Common myeloid progenitor, CD34-positive (primary cell): ENCODE results near the gene STAM.
A peak's percentile ranks its signal among the peaks of the same experiment; 100 is the strongest.

ENCODE experiments used
- CTCF ChIA-PET: fragments of 350-600 bp; sonication (Branson Sonifier 250); formaldehyde crosslinking; loops from one replicate; lab custom pipeline; 2021; ENCODE audit warnings: antibody characterized with exemption; lab: Charles Lee
- POLR2A ChIA-PET: fragments of 350-600 bp; sonication (Branson Sonifier 250); formaldehyde crosslinking; loops from one replicate; lab custom pipeline; 2021; ENCODE audit warnings: antibody characterized with exemption; lab: Charles Lee
- DNase-seq, 3 donors: peaks; one replicate each; pipeline versions ENCODE4 v3.0.0 to v3.0.0-alpha.2; 2013
- H3K27ac ChIP-seq, 2 experiments: 1 replicate in 1 of 2; 2 replicates in 1 of 2; pipeline ENCODE4 v1.7.0; 2013; ENCODE audit warnings: inconsistent platforms in 2 of 2, low read length in 2 of 2, mild to moderate bottlenecking in 2 of 2, low read depth in 1 of 2, moderate library complexity in 1 of 2; ENCODE audit not compliant: severe bottlenecking in 2 of 2, insufficient read depth in 1 of 2, poor library complexity in 1 of 2
- H3K27me3 ChIP-seq, 5 experiments: replicated peaks in 2 of 5; 1 replicate in 3 of 5; 2 replicates in 2 of 5; pipeline versions ENCODE4 v1.6.1 to v1.7.0; 2013; ENCODE audit warnings: low read length in 4 of 5, mild to moderate bottlenecking in 2 of 5, moderate library complexity in 2 of 5, inconsistent platforms in 1 of 5; ENCODE audit not compliant: insufficient read depth in 5 of 5, control insufficient read depth in 4 of 5
- H3K36me3 ChIP-seq, 4 experiments: 1 replicate in 2 of 4; 2 replicates in 2 of 4; pipeline versions ENCODE4 v1.6.1 to v1.7.0; 2013; ENCODE audit warnings: low read length in 3 of 4, control low read depth in 1 of 4, mild to moderate bottlenecking in 1 of 4; ENCODE audit not compliant: control insufficient read depth in 4 of 4, insufficient read depth in 4 of 4
- H3K4me1 ChIP-seq, 4 experiments: 1 replicate in 3 of 4; 2 replicates in 1 of 4; pipeline versions ENCODE4 v1.6.1 to v1.7.1; 2013; ENCODE audit warnings: low read length in 3 of 4, mild to moderate bottlenecking in 3 of 4, control low read depth in 1 of 4, inconsistent platforms in 1 of 4, moderate library complexity in 1 of 4; ENCODE audit not compliant: control insufficient read depth in 4 of 4, insufficient read depth in 4 of 4; ENCODE audit errors: control extremely low read depth in 1 of 4
- H3K4me3 ChIP-seq, 7 experiments: 1 replicate in 4 of 7; 2 replicates in 3 of 7; pipeline versions ENCODE4 v1.5.1 to v1.7.0; 2013; ENCODE audit warnings: mild to moderate bottlenecking in 7 of 7, low read length in 6 of 7, moderate library complexity in 6 of 7, inconsistent platforms in 2 of 7, low read depth in 2 of 7, control low read depth in 1 of 7; ENCODE audit not compliant: insufficient read depth in 4 of 7, control insufficient read depth in 1 of 7; ENCODE audit errors: extremely low read depth in 1 of 7
- H3K9me3 ChIP-seq, 5 experiments: 1 replicate in 4 of 5; 2 replicates in 1 of 5; pipeline versions ENCODE4 v1.6.1 to v1.7.1; 2013; ENCODE audit warnings: low read length in 4 of 5, mild to moderate bottlenecking in 2 of 5, inconsistent platforms in 1 of 5, low read depth in 1 of 5, moderate library complexity in 1 of 5; ENCODE audit not compliant: control insufficient read depth in 4 of 5, insufficient read depth in 2 of 5; ENCODE audit errors: control extremely low read depth in 1 of 5
- WGBS: methylation state at CpG from one replicate; pipeline ENCODE4 v1.1.5; 2013; ENCODE audit not compliant: insufficient coverage; 5-methylcytosine and 5-hydroxymethylcytosine counted together

Gene STAM

DNA sequence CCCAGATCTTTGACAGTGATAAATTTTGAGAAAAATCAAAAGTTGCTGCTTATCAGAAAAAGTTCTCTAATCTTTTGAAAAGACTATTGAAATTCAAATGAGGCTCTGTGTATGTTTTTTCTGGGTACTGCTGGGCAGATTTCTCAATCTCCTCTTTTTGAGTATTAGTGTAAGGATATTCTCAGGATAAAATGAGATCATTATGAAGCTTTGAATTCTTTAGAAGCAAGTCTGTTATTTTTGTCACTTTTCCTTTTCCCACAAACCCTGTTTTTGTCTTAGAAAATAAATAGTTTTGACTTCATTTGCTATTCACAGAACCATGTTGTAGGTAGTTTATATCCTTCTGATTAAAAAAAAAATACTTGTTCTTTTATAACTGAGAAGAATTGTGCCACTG, 7.9 kb downstream of the STAM start:
- no peaks in the 10 kb centered on the region for H3K27me3 ChIP-seq
- peak overlapping the region in 1 of 7 experiments; percentile 19 for H3K4me3 ChIP-seq
- H3K36me3 ChIP-seq: peaks cover 10 to 43% (median 20%) of the 10 kb centered on the region in 4 experiments
- peaks cover 17 to 23% (median 20%) of the 10 kb centered on the region in 4 experiments for H3K4me1 ChIP-seq
- POLR2A ChIA-PET: no interaction called here
- no peak for DNase-seq
- H3K9me3 ChIP-seq: peaks cover 3 to 31% (median 12%) of the 10 kb centered on the region in 5 experiments
- H3K27ac ChIP-seq: no peak overlapping the region
- CTCF ChIA-PET: interaction anchor here (1.0 to 1.2 kb wide), 2 partner anchors 10 to 16 kb away, joined by 3 read pairs; no protein-coding TSS in a partner anchor

DNA sequence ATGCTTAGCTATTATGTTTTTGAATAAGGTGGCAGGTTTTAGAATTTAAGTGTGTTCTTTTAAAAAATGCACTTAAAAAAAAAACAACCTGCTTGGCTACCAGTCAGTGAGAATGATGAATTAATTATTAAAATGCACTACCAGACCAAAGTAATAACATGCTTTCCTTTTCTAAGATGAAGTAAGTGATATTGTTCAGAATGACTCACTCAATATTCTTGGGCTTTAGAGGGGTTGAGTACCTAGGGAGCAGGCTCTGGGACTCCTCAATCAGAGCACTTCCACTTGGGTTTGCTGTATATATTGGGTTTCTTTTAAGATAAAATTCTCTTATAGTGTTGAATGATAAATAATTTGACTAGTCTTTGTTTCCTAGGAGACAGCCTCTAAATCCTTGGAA, 8.6 kb downstream of the STAM start:
- Histone ChIP-seq H3K36me3 (peaks cover 10 to 46% (median 20%) of the 10 kb centered on the region in 4 experiments), H3K27me3 (no peaks in the 10 kb centered on the region), H3K4me1 (peaks cover 12 to 17% (median 15%) of the 10 kb centered on the region in 4 experiments), H3K4me3 (no peak overlapping the region), H3K9me3 (peaks cover 3 to 37% (median 14%) of the 10 kb centered on the region in 5 experiments), H3K27ac (no peak overlapping the region)
- CTCF ChIA-PET: interaction anchor here (1.0 kb wide), 1 partner anchor 14 kb away, joined by 4 read pairs; no protein-coding TSS in a partner anchor
- POLR2A ChIA-PET: no interaction called here
- DNase-seq: no peak

DNA sequence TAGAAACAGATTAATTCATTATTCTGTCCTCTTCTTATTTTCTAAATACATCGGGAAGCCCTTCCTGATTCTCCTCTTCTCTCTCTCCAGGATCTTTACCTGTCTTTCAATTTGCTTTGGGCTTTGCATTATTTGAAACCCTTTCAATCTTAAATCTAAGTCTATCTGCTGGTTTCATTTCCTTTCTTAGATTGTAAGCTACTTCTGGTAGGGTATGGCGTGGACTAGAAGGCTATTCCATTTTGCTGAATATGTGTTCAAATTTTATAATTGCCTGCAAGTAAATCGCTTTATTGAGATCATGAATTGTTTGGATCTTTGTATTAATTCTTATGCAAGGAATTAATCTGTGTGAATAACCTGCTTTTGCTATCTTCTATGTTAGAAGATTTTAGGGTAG, 11.1 kb downstream of the STAM start:
- ChIA-PET CTCF (interaction anchor here (1.6 kb wide), 1 partner anchor 37 kb away, joined by 3 read pairs; no protein-coding TSS in a partner anchor), POLR2A (interaction anchor here (1.4 kb wide), 1 partner anchor 11 kb away, joined by 3 read pairs; the partner anchor contains the start of gene STAM)
- WGBS: 100% methylated on average over 1 of the region's 3 CpGs
- no peak overlapping the region for H3K4me3 ChIP-seq
- peaks cover 0 to 5% (median 3%) of the 10 kb centered on the region in 4 experiments for H3K4me1 ChIP-seq
- peaks cover 10 to 42% (median 17%) of the 10 kb centered on the region in 4 experiments for H3K36me3 ChIP-seq
- peak overlapping the region in 1 of 2 experiments; percentile 29 for H3K27ac ChIP-seq
- no peak for DNase-seq
- no peaks in the 10 kb centered on the region for H3K27me3 ChIP-seq
- peaks cover 3 to 46% (median 16%) of the 10 kb centered on the region in 5 experiments for H3K9me3 ChIP-seq

DNA sequence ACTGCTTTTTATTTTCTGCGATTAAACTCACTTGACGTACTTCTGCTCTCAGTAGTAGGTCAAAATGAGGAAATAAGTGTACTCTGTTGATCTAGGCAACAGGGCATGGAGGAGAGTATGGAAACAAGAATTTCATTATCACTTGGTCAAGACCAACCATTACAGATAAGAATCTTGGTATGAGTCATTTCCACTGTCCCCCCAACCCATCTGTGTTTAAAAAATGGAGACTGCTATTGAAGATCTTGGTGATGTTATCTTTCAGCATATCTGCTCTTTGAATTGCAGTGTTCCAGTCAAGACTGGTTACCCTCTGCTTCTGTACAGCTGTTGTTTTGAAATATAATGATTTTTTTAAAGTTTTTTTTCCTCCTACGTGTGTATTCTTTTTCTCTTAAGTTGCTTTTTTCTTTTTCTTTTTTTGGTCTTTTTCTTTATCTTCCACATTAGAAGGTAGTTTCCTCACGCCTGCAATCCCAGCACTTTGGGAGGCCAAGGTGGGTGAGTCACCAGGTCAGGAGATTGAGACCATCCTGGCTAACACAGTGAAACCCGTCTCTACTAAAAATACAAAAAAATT, 11.7 kb downstream of the STAM start:
- H3K9me3 ChIP-seq: peaks cover 3 to 46% (median 16%) of the 10 kb centered on the region in 5 experiments
- H3K4me1 ChIP-seq: peaks cover 0 to 8% (median 3%) of the 10 kb centered on the region in 4 experiments
- H3K27me3 ChIP-seq: no peaks in the 10 kb centered on the region
- 100% methylated on average over 1 of the region's 5 CpGs for WGBS
- CTCF ChIA-PET: interaction anchor here (1.6 kb wide), 1 partner anchor 38 kb away, joined by 3 read pairs; no protein-coding TSS in a partner anchor
- no peak overlapping the region for H3K4me3 ChIP-seq
- POLR2A ChIA-PET: interaction anchor here (1.4 kb wide), 1 partner anchor 11 kb away, joined by 3 read pairs; the partner anchor contains the start of gene STAM
- peak in 2 of 3 donors; percentile 68 to 81 for DNase-seq
- H3K36me3 ChIP-seq: peaks cover 10 to 45% (median 21%) of the 10 kb centered on the region in 4 experiments
- peak overlapping the region in 1 of 2 experiments; percentile 51 for H3K27ac ChIP-seq

DNA sequence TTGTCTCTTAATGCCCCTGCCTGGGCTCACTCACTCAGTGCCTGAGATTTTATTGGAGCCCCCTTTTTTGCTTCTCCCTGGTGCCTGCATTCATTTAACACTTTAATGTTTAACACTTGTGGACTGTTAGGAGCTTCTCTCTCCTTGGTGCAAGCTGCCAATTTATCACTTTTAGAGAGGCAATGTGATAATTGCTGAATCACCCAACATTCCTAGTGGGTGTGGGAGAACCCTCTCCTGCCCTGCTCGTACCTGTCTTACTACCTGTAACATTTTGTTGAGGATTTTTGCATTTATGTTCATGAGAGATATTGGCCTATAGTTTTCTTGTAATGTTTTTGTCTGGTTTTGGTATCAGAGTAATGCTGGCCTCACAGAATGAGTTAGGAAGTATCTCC, 13.2 kb downstream of the STAM start:
- H3K4me3 ChIP-seq: no peak overlapping the region
- H3K9me3 ChIP-seq: peaks cover 3 to 46% (median 16%) of the 10 kb centered on the region in 5 experiments
- H3K27ac ChIP-seq: no peak overlapping the region
- no CpG with 5 or more reads among the region's 1 CpG for WGBS
- DNase-seq: no peak
- ChIA-PET CTCF (no interaction called here), POLR2A (no interaction called here)
- no peaks in the 10 kb centered on the region for H3K27me3 ChIP-seq
- peaks cover 15 to 37% (median 29%) of the 10 kb centered on the region in 4 experiments for H3K36me3 ChIP-seq
- peaks cover 0 to 21% (median 7%) of the 10 kb centered on the region in 4 experiments for H3K4me1 ChIP-seq

DNA sequence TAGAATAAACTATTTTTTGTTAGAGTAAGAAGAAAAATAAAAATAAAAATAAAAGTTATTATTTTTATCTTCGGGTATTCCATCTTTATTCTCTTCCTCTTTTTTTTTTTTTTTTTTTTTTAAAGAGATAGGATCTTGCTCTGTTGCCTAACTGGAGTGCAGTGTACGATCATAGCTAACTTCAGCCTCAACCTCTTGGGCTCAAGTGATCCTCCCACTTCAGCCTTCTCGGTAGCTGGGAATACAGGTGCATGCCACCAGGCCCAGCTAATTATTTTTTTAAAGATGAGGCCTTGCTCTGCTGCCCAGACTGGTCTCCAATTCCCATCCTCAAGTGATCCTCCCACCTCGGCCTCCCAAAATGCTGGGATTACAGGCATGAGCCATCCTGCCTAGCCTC, 15.4 kb downstream of the STAM start:
- Histone ChIP-seq H3K27ac (no peak overlapping the region), H3K4me1 (peaks cover 5 to 38% (median 14%) of the 10 kb centered on the region in 4 experiments), H3K36me3 (peaks cover 10 to 24% (median 16%) of the 10 kb centered on the region in 4 experiments), H3K4me3 (no peak overlapping the region), H3K27me3 (no peaks in the 10 kb centered on the region), H3K9me3 (peaks cover 0 to 31% (median 4%) of the 10 kb centered on the region in 5 experiments)
- POLR2A ChIA-PET: no interaction called here
- WGBS: 100% methylated on average over 2 of the region's 4 CpGs
- DNase-seq: peak in 2 of 3 donors; percentile 42 to 56
- CTCF ChIA-PET: interaction anchor here (0.7 to 1.1 kb wide), 2 partner anchors 11 to 14 kb away, joined by 3 read pairs; no protein-coding TSS in a partner anchor

DNA sequence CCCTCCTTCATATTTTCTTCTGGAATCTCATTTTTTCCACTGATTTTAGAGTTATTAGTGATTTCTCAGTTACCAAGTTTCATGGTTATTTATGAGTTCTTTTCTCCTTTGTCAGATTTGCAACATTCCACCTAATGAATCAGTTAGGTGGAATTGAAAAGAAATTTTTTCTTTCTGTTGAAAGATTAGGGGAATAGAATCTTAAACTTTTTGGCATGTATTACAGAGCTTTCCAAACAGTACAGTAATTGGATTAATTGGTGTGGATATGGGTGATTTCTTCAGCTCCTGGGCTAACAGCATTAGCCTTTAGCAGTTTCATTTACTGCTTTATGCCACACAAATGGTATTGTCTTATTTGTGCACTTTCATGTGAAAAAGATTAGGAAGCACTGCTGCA, 17.0 kb downstream of the STAM start:
- H3K27ac ChIP-seq: peak overlapping the region in 1 of 2 experiments; percentile 2
- peaks cover 0 to 23% (median 2%) of the 10 kb centered on the region in 5 experiments for H3K9me3 ChIP-seq
- no peaks in the 10 kb centered on the region for H3K27me3 ChIP-seq
- H3K36me3 ChIP-seq: peaks cover 8 to 24% (median 13%) of the 10 kb centered on the region in 4 experiments
- peaks cover 5 to 40% (median 16%) of the 10 kb centered on the region in 4 experiments for H3K4me1 ChIP-seq
- POLR2A ChIA-PET: no interaction called here
- no peak overlapping the region for H3K4me3 ChIP-seq
- CTCF ChIA-PET: no interaction called here
- DNase-seq: no peak
